Esophagus (tissue), 2 donors: ENCODE data around the gene TBKBP1. TPM values are rescaled to one million over a fixed set of nuclear protein-coding genes. Genes with fewer than 3 reads are reported as not detected.
"Not testable (repeated sequence)": the region's sequence is repeated elsewhere in the genome, so short reads cannot be mapped to it uniquely, and the experiment has no call there.

Experiments used
- H3K27ac ChIP-seq, 2 donors: one replicate each; pipeline ENCODE4 v1.5.1; 2013; ENCODE audit warnings: low read depth in 2 of 2, mild to moderate bottlenecking in 2 of 2, inconsistent platforms in 1 of 2, low read length in 1 of 2, moderate library complexity in 1 of 2
- H3K27me3 ChIP-seq, 2 donors: one replicate each; pipeline ENCODE4 v1.6.1; 2013; ENCODE audit warnings: low read length in 2 of 2, control low read depth in 1 of 2, mild to moderate bottlenecking in 1 of 2; ENCODE audit not compliant: insufficient read depth in 2 of 2, control insufficient read depth in 1 of 2
- H3K36me3 ChIP-seq, 2 donors: one replicate each; pipeline ENCODE4 v1.6.1; 2013; ENCODE audit warnings: low read length in 1 of 2; ENCODE audit not compliant: control insufficient read depth in 2 of 2, insufficient read depth in 2 of 2
- H3K4me1 ChIP-seq, 2 donors: one replicate each; pipeline ENCODE4 v1.6.1; 2013; ENCODE audit warnings: low read length in 1 of 2; ENCODE audit not compliant: control insufficient read depth in 2 of 2, insufficient read depth in 2 of 2
- H3K4me3 ChIP-seq, 2 donors: one replicate each; pipeline ENCODE4 v1.5.1; 2013; ENCODE audit warnings: low read length in 2 of 2, mild to moderate bottlenecking in 2 of 2, low read depth in 1 of 2, moderate library complexity in 1 of 2
- H3K9me3 ChIP-seq, 2 donors: one replicate each; pipeline ENCODE4 v1.6.1; 2013; ENCODE audit warnings: mild to moderate bottlenecking in 2 of 2, low read depth in 1 of 2, low read length in 1 of 2, moderate library complexity in 1 of 2; ENCODE audit not compliant: control insufficient read depth in 2 of 2, insufficient read depth in 1 of 2
- WGBS, 2 donors: extraction: QIAGEN DNeasy Blood & Tissue Kit; methylation state at CpG; one replicate each; pipeline ENCODE4 v1.1.7; 2013; 5-methylcytosine and 5-hydroxymethylcytosine counted together
- polyA plus RNA-seq, 2 donors: library from polyadenylated mRNA; stranded (reverse); fragments of 200-250 nt; gene quantifications; one replicate each; pipeline ENCODE4 v1.2.3, GENCODE V29; 2013
- donor health status: healthy with polysubstance abuse.
- donor health status: Bipolar disorder and iron deficiency.

TBKBP1 gene
- polyA plus RNA-seq, 2 donors = 9.2 to 17.1 TPM

DNA sequence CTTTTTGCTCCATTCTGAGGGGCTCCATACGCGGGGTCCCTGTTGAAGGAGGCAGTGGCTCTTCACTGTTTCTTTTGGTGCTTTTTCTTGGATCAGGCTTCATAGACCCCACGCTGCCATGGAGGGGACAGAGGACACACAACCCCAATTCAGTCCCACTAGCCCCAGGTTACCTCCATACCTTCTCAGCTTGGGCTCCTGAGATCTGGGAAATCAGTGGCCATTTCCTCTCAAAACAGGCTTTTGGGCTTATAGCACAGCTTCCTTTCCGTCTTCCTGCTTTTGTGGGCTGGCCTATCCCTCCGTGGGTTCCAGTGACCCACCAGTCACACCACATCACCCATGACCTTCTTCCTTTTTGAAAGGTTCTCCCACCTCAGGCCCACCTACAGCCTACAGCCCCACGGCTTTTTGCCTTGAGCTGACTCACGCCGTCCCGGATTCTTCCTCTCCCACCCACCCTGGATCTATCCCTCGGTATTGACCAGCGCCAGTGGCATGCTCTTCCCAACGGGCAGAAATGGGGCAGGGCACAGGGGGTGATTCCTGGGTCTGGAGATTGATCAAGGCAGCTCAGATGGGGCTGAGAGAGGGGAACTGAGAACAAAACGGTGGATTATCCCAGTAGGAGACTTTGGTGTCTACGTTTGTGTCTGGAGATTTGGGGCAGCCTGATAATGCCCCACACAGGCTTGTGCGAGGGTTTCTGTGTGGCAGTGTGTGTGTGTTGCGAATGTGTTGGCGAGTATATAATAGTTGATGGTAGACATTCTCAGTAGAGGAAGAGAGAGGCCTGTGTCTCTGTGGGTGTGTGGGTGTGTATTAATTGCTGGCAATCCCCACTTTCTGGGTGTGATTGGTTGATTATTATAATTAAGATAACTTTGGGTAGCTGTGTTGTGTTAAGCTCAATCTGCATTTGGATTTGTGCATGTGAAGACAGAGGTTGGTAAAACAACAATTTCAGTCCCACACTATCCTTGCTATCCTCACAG lies 42.8 kb downstream of the TBKBP1 start:
- H3K27ac ChIP-seq = no peak overlapping the region
- peaks cover 0 to 5% of the 10 kb centered on the region in 2 donors for H3K4me1 ChIP-seq
- H3K27me3 ChIP-seq = peaks cover 0 to 4% of the 10 kb centered on the region in 2 donors
- 70 to 79% methylated on average over 17 of the region's 17 CpGs for WGBS, 2 donors
- peaks cover 0 to 2% of the 10 kb centered on the region in 2 donors for H3K9me3 ChIP-seq
- H3K4me3 ChIP-seq = no peak overlapping the region
- no peaks in the 10 kb centered on the region for H3K36me3 ChIP-seq

DNA sequence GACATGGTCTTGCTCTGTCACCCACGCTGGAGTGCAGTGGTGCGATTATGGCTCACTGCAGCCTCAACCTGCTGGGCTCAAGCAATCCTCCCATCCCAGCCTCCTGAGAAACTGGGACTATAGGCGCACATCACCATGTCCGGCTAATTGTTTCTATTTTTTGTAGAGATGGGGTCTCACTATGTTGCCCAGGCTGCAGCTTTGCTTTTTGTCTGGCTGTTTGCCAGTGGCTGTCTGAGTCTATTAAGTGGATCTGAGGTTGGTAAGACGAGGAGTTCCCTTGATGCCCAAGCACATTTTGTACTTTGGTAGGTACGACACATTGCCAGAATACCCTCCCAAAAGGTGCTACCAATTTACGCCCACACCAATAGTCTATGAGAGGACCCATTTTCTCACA lies 44.2 kb downstream of the TBKBP1 start:
- H3K4me3 ChIP-seq = no peak overlapping the region
- H3K36me3 ChIP-seq = no peaks in the 10 kb centered on the region
- WGBS, 2 donors = 90 to 92% methylated on average over 7 of the region's 7 CpGs
- peaks cover 0 to 4% of the 10 kb centered on the region in 2 donors for H3K27me3 ChIP-seq
- H3K4me1 ChIP-seq = peaks cover 0 to 2% of the 10 kb centered on the region in 2 donors
- peaks cover 0 to 2% of the 10 kb centered on the region in 2 donors for H3K9me3 ChIP-seq
- H3K27ac ChIP-seq = no peak overlapping the region

DNA sequence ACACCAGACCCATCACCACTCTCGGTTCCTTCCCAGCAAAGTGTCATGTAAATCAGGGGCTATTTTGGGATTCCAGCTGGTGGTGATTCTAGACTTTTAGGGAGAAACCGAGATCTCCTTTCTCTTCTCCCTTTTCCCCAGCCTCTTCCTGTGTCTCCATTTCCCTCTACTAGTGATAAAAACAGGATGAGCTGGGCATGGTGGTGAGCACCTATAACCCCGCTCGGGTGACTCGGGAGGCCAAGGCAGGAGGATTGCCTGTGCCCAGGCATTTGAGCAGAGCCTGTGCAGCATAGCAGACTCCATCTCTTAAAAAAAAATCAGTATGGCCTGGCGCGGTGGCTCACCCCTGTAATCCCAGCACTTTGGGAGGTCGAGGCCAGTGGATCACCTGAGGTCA lies 45.2 kb downstream of the TBKBP1 start:
- no peak overlapping the region for H3K4me3 ChIP-seq
- H3K27me3 ChIP-seq = peaks cover 0 to 3% of the 10 kb centered on the region in 2 donors
- no peaks in the 10 kb centered on the region for H3K4me1 ChIP-seq
- peaks cover 0 to 2% of the 10 kb centered on the region in 2 donors for H3K9me3 ChIP-seq
- no peaks in the 10 kb centered on the region for H3K36me3 ChIP-seq
- whole genome bisulfite sequencing, 2 donors = 81 to 89% methylated on average over 8 of the region's 8 CpGs
- H3K27ac ChIP-seq = no peak overlapping the region

DNA sequence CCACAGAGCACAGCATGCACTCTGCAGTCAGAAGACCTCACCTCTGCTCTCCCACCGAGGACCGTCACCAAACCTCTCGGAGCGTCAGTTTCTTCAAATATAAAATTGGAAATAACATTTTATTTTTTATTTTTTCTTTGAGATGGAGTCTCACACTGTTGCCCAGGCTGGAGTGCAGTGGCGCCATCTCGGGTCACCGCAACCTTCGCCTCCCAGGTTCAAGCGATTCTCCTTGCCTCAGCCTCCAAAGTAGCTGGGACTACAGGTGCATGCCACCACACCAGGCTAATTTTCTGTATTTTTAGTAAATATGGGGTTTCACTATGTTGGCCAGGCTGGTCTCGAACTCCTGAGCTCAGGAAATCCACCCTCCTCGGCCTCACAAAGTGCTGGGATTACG lies 46.0 kb downstream of the TBKBP1 start:
- H3K27me3 ChIP-seq, H3K9me3 ChIP-seq, H3K27ac ChIP-seq, H3K4me3 ChIP-seq, H3K4me1 ChIP-seq, H3K36me3 ChIP-seq: not testable (repeated sequence)
- 87 to 88% methylated on average over 12 of the region's 12 CpGs for WGBS, 2 donors

DNA sequence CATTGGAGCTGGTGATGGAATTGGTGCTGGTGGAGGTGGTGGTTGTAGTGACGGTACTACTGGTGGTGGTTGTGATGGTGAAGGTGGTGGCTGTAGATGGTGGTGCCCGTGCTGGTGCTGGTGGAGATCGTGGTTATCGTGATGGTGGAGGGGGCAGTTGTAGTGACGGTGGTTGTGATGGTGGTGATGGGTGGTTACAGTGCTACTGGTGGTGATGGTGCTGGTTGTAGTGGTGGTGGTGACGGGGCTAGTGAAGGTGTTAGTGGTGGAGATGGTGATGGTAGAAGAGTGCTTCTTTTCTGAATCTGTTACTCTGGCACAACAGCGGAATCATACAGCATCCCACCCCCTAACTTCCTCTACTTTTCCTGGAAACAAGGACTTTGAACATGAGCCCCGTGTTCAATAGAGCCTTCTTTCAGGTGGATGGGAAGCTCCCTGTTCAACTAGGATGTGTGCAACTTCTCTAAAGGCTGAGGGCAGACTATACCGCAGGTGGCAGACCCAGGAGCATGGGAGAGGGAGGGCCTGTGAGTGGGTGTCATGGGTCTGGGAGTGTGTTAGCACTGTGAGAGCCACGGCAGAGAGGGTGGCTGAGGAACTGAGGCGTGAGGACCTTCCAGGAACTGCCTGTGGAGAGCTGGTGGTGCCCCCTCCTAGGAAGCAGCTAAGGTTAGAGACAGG lies 47.3 kb downstream of the TBKBP1 start:
- no peak overlapping the region for H3K27ac ChIP-seq
- peaks cover 0 to 1% of the 10 kb centered on the region in 2 donors for H3K36me3 ChIP-seq
- no peak overlapping the region for H3K4me3 ChIP-seq
- H3K4me1 ChIP-seq = no peaks in the 10 kb centered on the region
- peaks cover 3 to 4% of the 10 kb centered on the region in 2 donors for H3K27me3 ChIP-seq
- WGBS, 2 donors = 77 to 80% methylated on average over 11 of the region's 11 CpGs
- peaks cover 0 to 2% of the 10 kb centered on the region in 2 donors for H3K9me3 ChIP-seq

DNA sequence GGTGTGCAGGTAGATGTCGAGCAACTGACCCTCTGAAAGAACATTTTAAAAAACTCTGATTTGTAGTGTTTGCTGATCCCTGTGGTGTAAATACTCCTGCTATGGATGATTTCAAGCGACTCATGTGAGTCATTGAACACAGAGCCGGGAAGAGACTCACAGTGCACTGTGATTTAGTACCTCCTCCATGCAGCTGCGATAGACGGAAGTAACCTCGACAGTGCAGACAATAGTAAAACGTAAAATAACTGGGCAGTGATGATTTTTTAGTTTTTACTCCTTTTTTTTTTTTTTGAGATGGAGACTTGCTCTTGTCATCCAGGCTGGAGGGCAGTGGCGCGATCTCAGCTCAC lies 47.8 kb downstream of the TBKBP1 start:
- 72 to 78% methylated on average over 9 of the region's 9 CpGs for WGBS, 2 donors
- no peak overlapping the region for H3K27ac ChIP-seq
- H3K4me3 ChIP-seq = no peak overlapping the region
- no peaks in the 10 kb centered on the region for H3K4me1 ChIP-seq
- H3K36me3 ChIP-seq = peaks cover 0 to 1% of the 10 kb centered on the region in 2 donors
- H3K9me3 ChIP-seq = peaks cover 0 to 2% of the 10 kb centered on the region in 2 donors
- peaks cover 3 to 4% of the 10 kb centered on the region in 2 donors for H3K27me3 ChIP-seq

DNA sequence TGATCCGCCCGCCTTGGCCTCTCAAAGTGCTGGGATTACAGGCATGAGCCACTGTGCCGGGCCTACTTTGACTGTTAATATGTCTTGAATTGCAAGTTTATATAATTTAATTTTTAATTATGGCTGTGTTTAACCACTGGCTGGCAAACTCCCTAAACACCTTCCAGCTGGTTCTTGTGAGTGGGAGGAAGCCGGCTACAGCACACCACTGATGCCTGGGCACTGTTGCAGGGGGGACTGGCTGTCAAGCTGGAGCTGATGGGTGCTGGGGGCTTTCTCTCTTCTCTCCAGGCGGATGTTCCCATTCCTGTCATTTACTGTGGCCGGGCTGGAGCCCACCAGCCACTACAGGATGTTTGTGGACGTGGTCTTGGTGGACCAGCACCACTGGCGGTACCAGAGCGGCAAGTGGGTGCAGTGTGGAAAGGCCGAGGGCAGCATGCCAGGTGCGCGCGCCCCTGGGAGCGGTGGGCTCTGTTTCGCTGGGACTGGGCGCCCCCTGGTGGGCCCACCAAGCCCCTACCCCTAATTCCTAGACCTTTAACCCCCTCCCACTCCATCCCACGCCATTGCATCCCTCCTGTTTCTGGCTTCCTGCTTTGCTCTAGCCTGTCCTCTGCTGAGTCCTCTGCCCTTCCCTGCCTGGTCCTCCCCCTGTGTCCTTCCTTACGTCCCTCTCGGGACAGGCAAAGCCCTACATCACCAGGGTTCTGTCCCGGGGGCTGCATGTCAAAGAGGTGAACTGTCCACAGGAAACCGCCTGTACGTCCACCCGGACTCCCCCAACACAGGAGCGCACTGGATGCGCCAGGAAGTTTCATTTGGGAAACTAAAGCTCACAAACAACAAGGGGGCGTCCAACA lies 48.6 kb downstream of the TBKBP1 start:
- H3K4me1 ChIP-seq = no peaks in the 10 kb centered on the region
- 29 to 41% methylated on average over 26 of the region's 26 CpGs for WGBS, 2 donors
- H3K36me3 ChIP-seq = peaks cover 0 to 1% of the 10 kb centered on the region in 2 donors
- H3K27me3 ChIP-seq = peaks cover 3 to 4% of the 10 kb centered on the region in 2 donors
- no peak overlapping the region for H3K27ac ChIP-seq
- no peak overlapping the region for H3K4me3 ChIP-seq
- H3K9me3 ChIP-seq = peaks cover 0 to 2% of the 10 kb centered on the region in 2 donors

DNA sequence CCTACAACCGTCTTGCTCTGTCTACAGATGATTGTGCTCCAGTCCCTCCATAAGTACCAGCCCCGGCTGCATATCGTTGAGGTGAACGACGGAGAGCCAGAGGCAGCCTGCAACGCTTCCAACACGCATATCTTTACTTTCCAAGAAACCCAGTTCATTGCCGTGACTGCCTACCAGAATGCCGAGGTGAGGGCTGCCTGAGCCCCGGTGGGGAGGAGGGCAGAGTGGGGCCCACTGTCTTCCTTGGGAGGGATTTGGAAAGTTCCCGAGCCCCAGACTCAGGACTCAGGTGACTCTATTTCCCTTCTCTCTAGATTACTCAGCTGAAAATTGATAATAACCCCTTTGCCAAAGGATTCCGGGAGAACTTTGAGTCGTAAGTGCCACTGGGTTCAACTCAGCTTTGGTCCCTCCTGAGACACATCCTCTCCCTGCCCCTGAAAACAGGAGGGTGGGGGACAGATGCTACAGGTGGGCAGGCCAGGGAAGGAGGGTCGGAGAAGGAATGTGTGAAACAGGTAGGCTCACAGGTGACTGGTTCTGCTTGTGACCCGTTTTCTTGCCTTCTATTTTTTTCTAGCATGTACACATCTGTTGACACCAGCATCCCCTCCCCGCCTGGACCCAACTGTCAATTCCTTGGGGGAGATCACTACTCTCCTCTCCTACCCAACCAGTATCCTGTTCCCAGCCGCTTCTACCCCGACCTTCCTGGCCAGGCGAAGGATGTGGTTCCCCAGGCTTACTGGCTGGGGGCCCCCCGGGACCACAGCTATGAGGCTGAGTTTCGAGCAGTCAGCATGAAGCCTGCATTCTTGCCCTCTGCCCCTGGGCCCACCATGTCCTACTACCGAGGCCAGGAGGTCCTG lies 50.4 kb downstream of the TBKBP1 start:
- peaks cover 3 to 4% of the 10 kb centered on the region in 2 donors for H3K27me3 ChIP-seq
- 68 to 71% methylated on average over 22 of the region's 22 CpGs for WGBS, 2 donors
- H3K4me3 ChIP-seq = no peak overlapping the region

More for the DNA sequence above, 50.4 kb downstream of the TBKBP1 start:
- Histone ChIP-seq H3K36me3 (peaks cover 0 to 1% of the 10 kb centered on the region in 2 donors), H3K4me1 (no peaks in the 10 kb centered on the region), H3K27ac (no peak overlapping the region), H3K9me3 (peaks cover 0 to 2% of the 10 kb centered on the region in 2 donors)
